Measurements from ENCODE around the gene MSANTD7.

MSANTD7 gene

DNA sequence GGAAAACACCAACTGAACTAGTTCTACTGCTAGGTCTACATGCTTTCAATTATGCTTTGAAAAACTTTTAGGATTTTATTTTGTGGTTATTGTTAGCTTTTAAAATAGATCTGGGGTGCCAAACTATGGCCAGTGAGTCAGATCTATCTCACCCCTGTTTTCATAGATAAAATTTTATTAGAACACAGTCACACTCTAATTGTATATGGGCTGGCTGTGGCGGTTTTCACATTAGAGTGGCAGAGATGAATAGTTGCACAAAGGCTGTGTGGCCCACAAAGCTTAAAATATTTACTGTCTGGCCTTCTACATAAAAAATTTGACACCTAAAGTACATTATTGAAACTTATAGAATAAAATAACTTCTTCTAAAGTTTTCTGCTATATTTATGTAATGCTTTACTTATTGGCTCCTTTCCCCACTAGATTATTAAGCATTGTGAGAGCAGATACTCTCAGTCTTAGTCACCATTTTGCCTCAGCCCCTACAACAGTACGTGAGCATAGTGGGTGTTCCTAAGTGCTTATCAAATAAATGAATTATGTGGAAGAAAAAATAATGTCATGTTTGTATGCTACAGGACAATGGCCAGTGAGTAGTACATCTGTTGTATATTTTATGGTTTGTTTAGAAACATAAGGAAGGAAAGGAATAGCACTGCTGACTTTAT is 35.1 kb downstream of the MSANTD7 start:
- Histone ChIP-seq H3K14ac (ENCODE audit: low read length) (no peak overlapping the region), H3K18ac (ENCODE audit: low read length) (no peak overlapping the region), H3K4ac (ENCODE audit: low read depth, low read length) (no peak overlapping the region), H3K9ac (ENCODE audit: low read length) (no peak overlapping the region), H3K27ac (ENCODE audit: low read depth, low read length) (no peak overlapping the region), H3K27me3 (ENCODE audit: insufficient read depth, low read length) (no peaks in the 10 kb centered on the region), H4K91ac (ENCODE audit: low read depth, low read length) (no peak overlapping the region), H3K79me2 (ENCODE audit: control insufficient read depth, insufficient read depth, low read length, poor library complexity) (peaks cover 2% of the 10 kb centered on the region), H3K4me2 (ENCODE audit: low read length) (no peak overlapping the region), H2BK120ac (ENCODE audit: insufficient read depth, low read length, poor library complexity) (no peak overlapping the region), H3K4me1 (ENCODE audit: control insufficient read depth in 1 of 2, insufficient read depth in 2 of 2, low read length in 2 of 2) (peaks cover 0 to 4% of the 10 kb centered on the region in 2 experiments), H3K23ac (ENCODE audit: low read length) (no peak overlapping the region), H3K4me3 (ENCODE audit: low read depth, low read length) (no peak overlapping the region), H4K12ac (ENCODE audit: low read depth, low read length) (no peak overlapping the region), H2BK12ac (ENCODE audit: low read length) (no peak overlapping the region), H2BK5ac (ENCODE audit: low read depth, low read length, poor library complexity) (no peak overlapping the region), H3K36me3 (ENCODE audit: control insufficient read depth in 1 of 2, insufficient read depth in 2 of 2, low read length in 2 of 2) (peaks cover 2 to 5% of the 10 kb centered on the region in 2 experiments), H3K9me3 (ENCODE audit: insufficient read depth, low read depth, low read length) (peaks cover under 1% of the 10 kb centered on the region), H3K79me1 (ENCODE audit: low read length) (peaks cover 3% of the 10 kb centered on the region), H2AK5ac (ENCODE audit: low read length) (no peak overlapping the region), H4K8ac (ENCODE audit: low read depth, low read length) (no peak overlapping the region), H2AFZ (ENCODE audit: insufficient read depth, low read length, poor library complexity) (no peak overlapping the region)
- WGBS (ENCODE audit: extremely low coverage, insufficient coverage, insufficient read length): no CpG with 5 or more reads among the region's 2 CpGs
- no peak for DNase-seq

DNA sequence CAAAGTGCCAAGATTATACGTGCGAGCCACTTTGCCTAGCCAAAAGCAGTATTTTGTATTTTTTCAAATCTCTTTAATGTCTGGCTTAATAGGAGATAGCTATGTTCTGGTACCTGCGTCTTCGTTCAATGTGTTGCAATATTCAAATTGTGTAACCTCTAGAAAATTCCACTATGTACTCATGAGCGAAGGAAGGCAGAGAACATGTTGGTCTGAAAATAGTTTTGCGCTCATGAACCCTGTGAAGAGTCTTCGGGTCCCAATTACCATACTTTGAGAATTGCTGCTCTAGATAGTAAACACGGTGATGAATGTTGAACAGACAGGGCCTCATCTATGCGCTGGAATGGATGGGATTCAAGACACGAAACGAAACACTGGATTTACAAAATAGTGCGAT is 37.8 kb downstream of the MSANTD7 start:
- WGBS (ENCODE audit: extremely low coverage, insufficient coverage, insufficient read length): no CpG with 5 or more reads among the region's 12 CpGs
- Histone ChIP-seq H3K79me1 (ENCODE audit: low read length) (peaks cover 13% of the 10 kb centered on the region), H4K12ac (ENCODE audit: low read depth, low read length) (no peak overlapping the region)

DNA sequence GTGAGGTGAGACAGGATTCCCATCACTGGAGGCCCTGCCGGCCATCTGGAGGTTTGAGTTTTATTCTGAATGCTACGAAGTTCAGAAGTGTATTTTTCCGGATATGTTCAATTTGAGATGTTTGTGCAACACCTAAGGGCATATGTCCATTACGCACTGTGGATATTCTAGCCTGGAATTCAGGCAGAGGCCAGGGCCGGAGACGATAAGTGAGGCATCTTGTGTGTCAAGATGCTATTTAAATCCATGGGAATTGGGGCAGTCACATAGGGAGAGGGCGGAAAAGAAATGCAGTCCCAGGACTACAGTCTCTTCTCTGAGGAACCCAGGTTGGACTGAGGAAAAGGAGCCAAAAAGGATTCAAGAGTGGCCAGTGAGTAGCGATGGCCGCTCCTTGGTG is 38.7 kb downstream of the MSANTD7 start:
- Histone ChIP-seq H3K27ac (ENCODE audit: low read depth, low read length) (no peak overlapping the region), H3K9ac (ENCODE audit: low read length) (no peak overlapping the region), H3K4me2 (ENCODE audit: low read length) (no peak overlapping the region), H4K12ac (ENCODE audit: low read depth, low read length) (no peak overlapping the region), H3K4ac (ENCODE audit: low read depth, low read length) (no peak overlapping the region), H3K36me3 (ENCODE audit: control insufficient read depth in 1 of 2, insufficient read depth in 2 of 2, low read length in 2 of 2) (peaks cover 0 to 2% of the 10 kb centered on the region in 2 experiments), H2BK5ac (ENCODE audit: low read depth, low read length, poor library complexity) (no peak overlapping the region), H2BK120ac (ENCODE audit: insufficient read depth, low read length, poor library complexity) (no peak overlapping the region), H3K9me3 (ENCODE audit: insufficient read depth, low read depth, low read length) (peaks cover 2% of the 10 kb centered on the region), H2AFZ (ENCODE audit: insufficient read depth, low read length, poor library complexity) (no peak overlapping the region), H3K18ac (ENCODE audit: low read length) (no peak overlapping the region), H4K8ac (ENCODE audit: low read depth, low read length) (peak overlapping the region; percentile 20), H3K4me1 (ENCODE audit: control insufficient read depth in 1 of 2, insufficient read depth in 2 of 2, low read length in 2 of 2) (peaks cover 5 to 10% of the 10 kb centered on the region in 2 experiments), H3K27me3 (ENCODE audit: insufficient read depth, low read length) (no peaks in the 10 kb centered on the region), H3K79me1 (ENCODE audit: low read length) (peaks cover 13% of the 10 kb centered on the region), H2AK5ac (ENCODE audit: low read length) (no peak overlapping the region), H3K23ac (ENCODE audit: low read length) (no peak overlapping the region), H3K4me3 (ENCODE audit: low read depth, low read length) (no peak overlapping the region), H3K79me2 (ENCODE audit: control insufficient read depth, insufficient read depth, low read length, poor library complexity) (peaks cover 16% of the 10 kb centered on the region), H3K14ac (ENCODE audit: low read length) (no peak overlapping the region), H2BK12ac (ENCODE audit: low read length) (no peak overlapping the region), H4K91ac (ENCODE audit: low read depth, low read length) (no peak overlapping the region)
- peak; percentile 84 to 94 for DNase-seq
- no CpG with 5 or more reads among the region's 9 CpGs for WGBS (ENCODE audit: extremely low coverage, insufficient coverage, insufficient read length)

More for the DNA sequence above, 37.8 kb downstream of the MSANTD7 start:
- Histone ChIP-seq H2BK12ac (ENCODE audit: low read length) (no peak overlapping the region), H2BK5ac (ENCODE audit: low read depth, low read length, poor library complexity) (no peak overlapping the region), H2AK5ac (ENCODE audit: low read length) (no peak overlapping the region), H3K36me3 (ENCODE audit: control insufficient read depth in 1 of 2, insufficient read depth in 2 of 2, low read length in 2 of 2) (peaks cover 0 to 2% of the 10 kb centered on the region in 2 experiments), H3K4ac (ENCODE audit: low read depth, low read length) (no peak overlapping the region), H4K91ac (ENCODE audit: low read depth, low read length) (no peak overlapping the region), H2AFZ (ENCODE audit: insufficient read depth, low read length, poor library complexity) (no peak overlapping the region), H3K79me2 (ENCODE audit: control insufficient read depth, insufficient read depth, low read length, poor library complexity) (peaks cover 16% of the 10 kb centered on the region), H3K27me3 (ENCODE audit: insufficient read depth, low read length) (no peaks in the 10 kb centered on the region), H3K4me3 (ENCODE audit: low read depth, low read length) (no peak overlapping the region), H3K9me3 (ENCODE audit: insufficient read depth, low read depth, low read length) (peaks cover 2% of the 10 kb centered on the region), H2BK120ac (ENCODE audit: insufficient read depth, low read length, poor library complexity) (no peak overlapping the region), H3K18ac (ENCODE audit: low read length) (no peak overlapping the region), H3K9ac (ENCODE audit: low read length) (no peak overlapping the region), H3K27ac (ENCODE audit: low read depth, low read length) (no peak overlapping the region), H4K8ac (ENCODE audit: low read depth, low read length) (no peak overlapping the region), H3K14ac (ENCODE audit: low read length) (no peak overlapping the region), H3K23ac (ENCODE audit: low read length) (no peak overlapping the region), H3K4me1 (ENCODE audit: control insufficient read depth in 1 of 2, insufficient read depth in 2 of 2, low read length in 2 of 2) (peaks cover 5 to 10% of the 10 kb centered on the region in 2 experiments), H3K4me2 (ENCODE audit: low read length) (no peak overlapping the region)
- DNase-seq: peak; percentile 81 to 98

DNA sequence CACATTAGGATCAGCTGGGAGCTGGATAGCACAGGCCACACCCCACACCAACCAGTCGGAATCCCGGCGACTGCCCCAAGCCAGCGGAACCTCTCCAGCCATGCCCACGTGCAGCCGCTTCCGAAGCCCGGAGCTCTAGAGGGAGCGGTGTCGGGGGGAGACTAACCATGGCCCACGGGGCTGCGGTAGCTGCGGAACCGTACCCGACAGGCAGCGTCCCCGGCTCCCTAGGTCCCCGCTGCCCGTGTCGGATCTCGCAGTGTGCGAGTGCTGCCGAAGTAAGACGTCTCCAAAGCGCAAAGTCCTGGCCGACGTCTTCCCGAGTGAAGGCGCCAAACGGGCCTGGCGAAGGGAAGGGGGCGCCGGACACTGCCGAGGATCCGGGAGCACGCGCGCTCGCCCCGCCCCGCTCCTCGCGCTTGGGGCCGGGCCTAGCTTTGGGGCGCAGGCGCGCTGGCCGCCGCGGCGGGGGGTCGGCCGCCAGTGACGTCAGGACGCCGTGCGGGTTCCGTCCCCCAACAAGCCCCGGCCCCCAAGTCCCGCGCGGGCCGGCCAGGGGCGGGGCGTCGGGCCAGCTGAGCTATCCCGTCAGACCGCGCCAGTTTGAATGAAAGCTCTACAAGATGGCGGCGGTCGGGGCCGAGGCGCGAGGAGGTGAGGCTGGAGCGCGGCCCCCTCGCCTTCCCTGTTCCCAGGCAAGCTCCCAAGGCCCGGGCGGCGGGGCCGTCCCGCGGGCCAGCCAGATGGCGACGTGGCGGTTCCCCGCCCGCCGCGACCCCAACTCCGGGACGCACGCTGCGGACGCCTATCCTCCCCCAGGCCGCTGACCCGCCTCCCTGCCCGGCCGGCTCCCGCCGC is 40.4 kb downstream of the MSANTD7 start, which contains the start of gene SUV39H2:
Gene SUV39H2, plus strand, starts transcription at position 601 of the 858 bp plus-strand sequence. Its CDS starts 23 bp downstream, at position 624.
- H2BK5ac ChIP-seq (ENCODE audit: low read depth, low read length, poor library complexity): peak within 1 kb of the TSS; percentile 91
- H3K79me1 ChIP-seq (ENCODE audit: low read length): peaks cover 13% of the 10 kb centered on the region
- H3K4ac ChIP-seq (ENCODE audit: low read depth, low read length): peak within 1 kb of the TSS; percentile 96
- no peaks in the 10 kb centered on the region for H3K27me3 ChIP-seq (ENCODE audit: insufficient read depth, low read length)
- H3K14ac ChIP-seq (ENCODE audit: low read length): peak within 1 kb of the TSS; percentile 97
- H3K4me3 ChIP-seq (ENCODE audit: low read depth, low read length): peak within 1 kb of the TSS; percentile 94
- H3K4me2 ChIP-seq (ENCODE audit: low read length): peak within 1 kb of the TSS; percentile 89
- peak within 1 kb of the TSS; percentile 94 for H4K12ac ChIP-seq (ENCODE audit: low read depth, low read length)
- peaks cover 0 to 1% of the 10 kb centered on the region in 2 experiments for H3K36me3 ChIP-seq (ENCODE audit: control insufficient read depth in 1 of 2, insufficient read depth in 2 of 2, low read length in 2 of 2)
- peaks cover 5 to 10% of the 10 kb centered on the region in 2 experiments for H3K4me1 ChIP-seq (ENCODE audit: control insufficient read depth in 1 of 2, insufficient read depth in 2 of 2, low read length in 2 of 2)
- H3K18ac ChIP-seq (ENCODE audit: low read length): peak within 1 kb of the TSS; percentile 97
- H3K27ac ChIP-seq (ENCODE audit: low read depth, low read length): peak within 1 kb of the TSS; percentile 94
- H3K79me2 ChIP-seq (ENCODE audit: control insufficient read depth, insufficient read depth, low read length, poor library complexity): peaks cover 16% of the 10 kb centered on the region
- WGBS (ENCODE audit: extremely low coverage, insufficient coverage, insufficient read length): no CpG with 5 or more reads among the region's 102 CpGs
- peaks cover 2% of the 10 kb centered on the region for H3K9me3 ChIP-seq (ENCODE audit: insufficient read depth, low read depth, low read length)
- H2AFZ ChIP-seq (ENCODE audit: insufficient read depth, low read length, poor library complexity): peak within 1 kb of the TSS; percentile 92
- peak within 1 kb of the TSS; percentile 92 for H2BK120ac ChIP-seq (ENCODE audit: insufficient read depth, low read length, poor library complexity)
- H4K91ac ChIP-seq (ENCODE audit: low read depth, low read length): peak within 1 kb of the TSS; percentile 90
- DNase-seq: peak; percentile 90
- peak within 1 kb of the TSS; percentile 43 for H2BK12ac ChIP-seq (ENCODE audit: low read length)
- H3K9ac ChIP-seq (ENCODE audit: low read length): peak within 1 kb of the TSS; percentile 96
- no peak within 1 kb of the TSS for H3K23ac ChIP-seq (ENCODE audit: low read length)
- H2AK5ac ChIP-seq (ENCODE audit: low read length): peak within 1 kb of the TSS; percentile 80
- peak within 1 kb of the TSS; percentile 92 for H4K8ac ChIP-seq (ENCODE audit: low read depth, low read length)

Measured in trophoblast cell (in vitro differentiated cells and primary cell).